Transverse colon (tissue), 4 donors: ENCODE measurements around the gene MCM9. TPM values are rescaled to one million over a fixed set of nuclear protein-coding genes. Genes with fewer than 3 reads are reported as not detected.
"Not testable (repeated sequence)": the region's sequence is repeated elsewhere in the genome, so short reads cannot be mapped to it uniquely, and the experiment has no call there.

Experiments used
- DNase-seq: peaks from one replicate; pipeline ENCODE4 v3.0.0-alpha.2; 2019
- H3K27ac ChIP-seq, 4 donors: fragments of 200-600 bp; sonication (generic); 2 replicates each; pipeline ENCODE4 v1.5.1; 2016 to 2018; ENCODE audit warnings: inconsistent platforms in 4 of 4
- H3K27me3 ChIP-seq: fragments of 200-600 bp; sonication (generic); 2 replicates; pipeline ENCODE4 v1.5.1; 2017; ENCODE audit warnings: inconsistent platforms
- H3K36me3 ChIP-seq, 4 donors: fragments of 200-600 bp; sonication (generic); 2 replicates each; pipeline ENCODE4 v1.5.1; 2017 to 2019; ENCODE audit warnings: inconsistent platforms in 4 of 4
- H3K4me1 ChIP-seq, 4 donors: fragments of 200-600 bp; sonication (generic); 2 replicates each; pipeline ENCODE4 v1.5.1; 2017 to 2020; ENCODE audit warnings: inconsistent platforms in 4 of 4
- H3K4me3 ChIP-seq, 4 donors: fragments of 200-600 bp; sonication (generic); 1 replicate in 1 of 4; 2 replicates in 3 of 4; pipeline versions ENCODE4 v1.5.1 to v1.6.1; 2017 to 2019; ENCODE audit warnings: inconsistent platforms in 4 of 4
- H3K9me3 ChIP-seq, 2 donors: fragments of 200-600 bp; sonication (generic); 2 replicates each; pipeline ENCODE4 v1.5.1; 2017 to 2019; ENCODE audit warnings: inconsistent platforms in 2 of 2
- EP300 ChIP-seq: sonication (generic); formaldehyde crosslinking; IDR thresholded peaks from one replicate; pipeline ENCODE4 v1.6.1; 2017; ENCODE audit warnings: antibody characterized with exemption, low read depth
- POLR2A ChIP-seq: fragments of 450-650 bp; IDR thresholded peaks from one replicate; pipeline ENCODE4 v1.6.1; 2016; ENCODE audit warnings: antibody characterized with exemption, mild to moderate bottlenecking, moderate library complexity
- POLR2AphosphoS5 ChIP-seq, 3 donors: sonication (generic); formaldehyde crosslinking; IDR thresholded peaks; one replicate each; pipeline ENCODE4 v1.6.1; 2016; ENCODE audit warnings: antibody characterized with exemption in 3 of 3
- WGBS, 2 donors: methylation state at CpG; one replicate each; pipeline ENCODE4 v1.1.5; 2018; ENCODE audit warnings: low coverage in 1 of 2; 5-methylcytosine and 5-hydroxymethylcytosine counted together
- in situ Hi-C, 4 donors: fragments of 200-750 bp; cut with MboI; loops; one replicate each; pipeline versions ENCODE4 v1.15.0 to v1.15.1; 2017; ENCODE audit warnings: low sequenced_read_pairs in 3 of 4, low pct_ligation_motif_present in 1 of 4, low pct_unique_long_range_greater_than_20kb in 1 of 4
- intact Hi-C: fragments of 100-400 bp; cut with DNase I; formaldehyde crosslinking; loops from one replicate; pipeline ENCODE4 v1.15.1; 2023; ENCODE audit warnings: low total_unique reads
- total RNA-seq, 4 donors: library from RNA; depleted of rRNA; stranded (reverse); fragments of >200 nt; gene quantifications; one replicate each; pipeline ENCODE4 v1.1.0, GENCODE V29; 2016
- TF ChIP-seq, protein P1 (sequence below), 5 experiments: fragments of 200-600 bp in 3 of 5; fragments of 450-650 bp in 2 of 5; sonication (generic) in 3 of 5; IDR thresholded peaks; 1 replicate in 2 of 5; 2 replicates in 3 of 5; pipeline ENCODE4 v1.5.1; 2016 to 2017; ENCODE audit warnings: antibody characterized with exemption in 5 of 5, inconsistent platforms in 3 of 5, mild to moderate bottlenecking in 2 of 5, moderate library complexity in 1 of 5

The MCM9 gene
- total RNA-seq, 4 donors from 2014 or later: 5.2 to 27.6 (median 19.0) TPM

DNA sequence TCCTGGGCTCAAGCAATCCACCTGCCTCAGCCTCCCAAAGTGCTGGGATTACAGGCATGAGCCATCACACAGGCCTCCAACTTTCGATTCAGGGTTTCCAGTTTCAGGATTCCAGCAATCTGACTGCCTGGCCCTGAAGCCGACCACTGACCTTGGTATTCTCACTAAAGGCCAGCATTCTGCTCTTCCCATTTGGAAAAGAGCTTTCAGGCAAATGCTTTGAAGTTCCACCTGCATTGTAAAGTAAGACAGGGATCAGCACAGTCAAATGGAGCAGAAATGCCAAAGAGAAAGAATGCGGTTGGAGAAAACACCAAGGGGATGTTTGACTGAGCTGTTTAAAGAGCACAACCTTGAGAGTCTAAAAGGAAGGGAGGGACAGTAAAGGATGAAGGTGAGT lies 166.5 kb downstream of the MCM9 start:
- 83 to 88% methylated on average over 2 to 3 of the region's 3 CpGs for WGBS, 2 donors
- Histone ChIP-seq H3K36me3 (no peaks in the 10 kb centered on the region), H3K4me3 (no peak overlapping the region), H3K4me1 (no peaks in the 10 kb centered on the region), H3K9me3 (no peaks in the 10 kb centered on the region), H3K27me3 (no peaks in the 10 kb centered on the region), H3K27ac (peak overlapping the region in 3 of 4 donors; percentile 6 to 21 (median 12))
- DNase-seq: no peak
- in situ Hi-C loops: no loop called here
- intact Hi-C loops: no loop called here
- TF ChIP-seq EP300: no peak
- TF ChIP-seq POLR2A: no peak
- TF ChIP-seq POLR2AphosphoS5 (IDR thresholded peaks at IDR 0.05): no peak
- TF ChIP-seq, protein P1, sequence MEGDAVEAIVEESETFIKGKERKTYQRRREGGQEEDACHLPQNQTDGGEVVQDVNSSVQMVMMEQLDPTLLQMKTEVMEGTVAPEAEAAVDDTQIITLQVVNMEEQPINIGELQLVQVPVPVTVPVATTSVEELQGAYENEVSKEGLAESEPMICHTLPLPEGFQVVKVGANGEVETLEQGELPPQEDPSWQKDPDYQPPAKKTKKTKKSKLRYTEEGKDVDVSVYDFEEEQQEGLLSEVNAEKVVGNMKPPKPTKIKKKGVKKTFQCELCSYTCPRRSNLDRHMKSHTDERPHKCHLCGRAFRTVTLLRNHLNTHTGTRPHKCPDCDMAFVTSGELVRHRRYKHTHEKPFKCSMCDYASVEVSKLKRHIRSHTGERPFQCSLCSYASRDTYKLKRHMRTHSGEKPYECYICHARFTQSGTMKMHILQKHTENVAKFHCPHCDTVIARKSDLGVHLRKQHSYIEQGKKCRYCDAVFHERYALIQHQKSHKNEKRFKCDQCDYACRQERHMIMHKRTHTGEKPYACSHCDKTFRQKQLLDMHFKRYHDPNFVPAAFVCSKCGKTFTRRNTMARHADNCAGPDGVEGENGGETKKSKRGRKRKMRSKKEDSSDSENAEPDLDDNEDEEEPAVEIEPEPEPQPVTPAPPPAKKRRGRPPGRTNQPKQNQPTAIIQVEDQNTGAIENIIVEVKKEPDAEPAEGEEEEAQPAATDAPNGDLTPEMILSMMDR (IDR thresholded peaks at IDR 0.05): no peak

DNA sequence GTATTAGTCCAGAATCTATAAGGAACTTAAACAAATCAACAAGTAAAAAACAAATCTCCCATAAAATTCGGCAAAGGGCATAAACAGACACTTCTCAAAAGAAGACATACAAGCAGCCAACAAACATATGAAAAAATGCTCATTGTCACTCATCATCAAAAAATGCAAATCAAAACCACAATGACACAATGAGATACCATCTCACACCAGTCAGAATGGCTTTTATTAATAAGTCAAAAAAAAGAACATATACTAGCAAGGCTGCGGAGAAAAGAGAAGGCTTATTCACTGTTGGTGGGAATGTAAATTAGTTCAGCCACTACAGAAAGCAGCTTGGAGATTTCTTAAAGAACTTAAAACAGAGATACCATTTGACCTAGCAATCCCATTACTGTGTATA lies 169.6 kb downstream of the MCM9 start:
- H3K4me3 ChIP-seq, in situ Hi-C loops, H3K9me3 ChIP-seq, H3K4me1 ChIP-seq, H3K27ac ChIP-seq, H3K36me3 ChIP-seq, DNase-seq, H3K27me3 ChIP-seq, intact Hi-C loops: not testable (repeated sequence)
- WGBS, 2 donors: 72 to 75% methylated on average over 2 of the region's 2 CpGs

DNA sequence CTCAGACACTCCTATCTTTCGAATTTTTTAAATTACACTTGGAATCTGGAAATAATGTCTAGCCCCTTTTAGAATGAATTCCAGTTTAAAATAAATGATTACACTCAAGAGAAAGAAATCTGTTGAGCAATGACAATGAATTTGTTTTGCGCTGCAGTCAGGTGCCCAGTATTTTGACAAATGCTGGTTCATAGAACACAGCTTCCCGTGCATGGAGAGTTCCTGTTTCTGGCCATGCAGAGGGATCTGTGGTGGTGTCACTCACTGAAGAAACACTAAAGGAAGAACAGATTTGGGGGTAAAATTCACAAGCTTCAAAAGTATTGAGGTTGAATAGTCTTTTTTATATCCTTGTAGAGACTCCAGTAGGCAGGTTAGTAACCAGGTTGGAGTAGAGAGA lies 170.2 kb downstream of the MCM9 start:
- TF ChIP-seq POLR2A (no peak), EP300 (no peak), POLR2AphosphoS5 (IDR thresholded peaks at IDR 0.05) (no peak)
- TF ChIP-seq, protein P1 (IDR thresholded peaks at IDR 0.05): no peak
- no peaks in the 10 kb centered on the region for H3K9me3 ChIP-seq
- H3K36me3 ChIP-seq: no peaks in the 10 kb centered on the region
- no peak overlapping the region for H3K27ac ChIP-seq
- intact Hi-C loops (no loop called here), in situ Hi-C loops (no loop called here)
- DNase-seq: no peak
- no peak overlapping the region for H3K4me3 ChIP-seq
- 51 to 60% methylated on average over 3 of the region's 3 CpGs for WGBS, 2 donors
- no peaks in the 10 kb centered on the region for H3K27me3 ChIP-seq
- no peaks in the 10 kb centered on the region for H3K4me1 ChIP-seq

Other genes with a start within 250 kb of the MCM9 start
- 10 to 100 TPM in 1 of 4 donors, 1 to 10 TPM in 1, under 1 TPM in 1, not detected in 1; 0.20 to 10.4 (median 9.7) TPM for gene ASF1A, start 41.0 kb downstream of the MCM9 start, total RNA-seq
- 10 to 100 TPM in 1 of 4 donors, 1 to 10 TPM in 2, under 1 TPM in 1; 0.20 to 13.1 (median 2.9) TPM for gene FAM184A, start 143.5 kb upstream of the MCM9 start, total RNA-seq